ENCODE data around the gene MGAT4C.

GRCh38 chr12:85948340-85948739 lies 307.9 kb downstream of the MGAT4C start:
- TF ChIP-seq POLR2A (IDR thresholded peaks at IDR 0.05) = no peak
- TF ChIP-seq, protein P1, sequence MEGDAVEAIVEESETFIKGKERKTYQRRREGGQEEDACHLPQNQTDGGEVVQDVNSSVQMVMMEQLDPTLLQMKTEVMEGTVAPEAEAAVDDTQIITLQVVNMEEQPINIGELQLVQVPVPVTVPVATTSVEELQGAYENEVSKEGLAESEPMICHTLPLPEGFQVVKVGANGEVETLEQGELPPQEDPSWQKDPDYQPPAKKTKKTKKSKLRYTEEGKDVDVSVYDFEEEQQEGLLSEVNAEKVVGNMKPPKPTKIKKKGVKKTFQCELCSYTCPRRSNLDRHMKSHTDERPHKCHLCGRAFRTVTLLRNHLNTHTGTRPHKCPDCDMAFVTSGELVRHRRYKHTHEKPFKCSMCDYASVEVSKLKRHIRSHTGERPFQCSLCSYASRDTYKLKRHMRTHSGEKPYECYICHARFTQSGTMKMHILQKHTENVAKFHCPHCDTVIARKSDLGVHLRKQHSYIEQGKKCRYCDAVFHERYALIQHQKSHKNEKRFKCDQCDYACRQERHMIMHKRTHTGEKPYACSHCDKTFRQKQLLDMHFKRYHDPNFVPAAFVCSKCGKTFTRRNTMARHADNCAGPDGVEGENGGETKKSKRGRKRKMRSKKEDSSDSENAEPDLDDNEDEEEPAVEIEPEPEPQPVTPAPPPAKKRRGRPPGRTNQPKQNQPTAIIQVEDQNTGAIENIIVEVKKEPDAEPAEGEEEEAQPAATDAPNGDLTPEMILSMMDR (IDR thresholded peaks at IDR 0.05) = no peak
- TF ChIP-seq EP300 (IDR thresholded peaks at IDR 0.05) = no peak

Measured in tibial nerve (tissue), 4 donors.